GM12878 (cell line): ENCODE measurements around the gene EPB41L4A. TPM values are rescaled to one million over a fixed set of nuclear protein-coding genes. Genes with fewer than 3 reads are reported as not detected.

Experiments used
- ATAC-seq: fragments of 200-7000 bp; cut with Tn5 transposase; 3 replicates; pipeline ENCODE4 v1.9.1; 2020; ENCODE audit warnings: mild to moderate bottlenecking, moderate library complexity
- BruUV-seq: library from RNA; stranded (reverse); fragments of 400-500 nt; replicated peaks from 2 replicates; lab custom pipeline; 2021; lab: Mats Ljungman, UMichigan
- CTCF ChIA-PET: fragments of 300-600 bp; sonication (Branson Sonifier 250); formaldehyde crosslinking; extraction: SDS; loops from one replicate; lab custom pipeline; 2021; ENCODE audit warnings: inconsistent platforms; lab: Yijun Ruan, JAX
- POLR2A ChIA-PET: fragments of 350-600 bp; formaldehyde crosslinking; extraction: SDS; loops from one replicate; lab custom pipeline; 2021; ENCODE audit warnings: inconsistent platforms; lab: Charles Lee
- RAD21 ChIA-PET: fragments of 300-600 bp; sonication (Branson Sonifier 250); formaldehyde crosslinking; loops from one replicate; lab custom pipeline; 2023; ENCODE audit warnings: antibody characterized with exemption; ENCODE audit not compliant: unreplicated experiment; lab: Charles Lee
- SMC1A ChIA-PET: fragments of 300-600 bp; sonication (Branson Sonifier 250); formaldehyde crosslinking; loops from one replicate; lab custom pipeline; 2023; ENCODE audit not compliant: unreplicated experiment, uncharacterized antibody; lab: Charles Lee
- DNase-seq: peaks from one replicate; pipeline ENCODE4 v3.0.0-alpha.2; 2011; ENCODE audit warnings: low read depth, low spot score
- FAIRE-seq: peaks from 3 replicates; lab custom pipeline; 2011; peaks lifted over from hg19 to GRCh38; lab: Jason Lieb, UNC
- H2AFZ ChIP-seq: 2 replicates; pipeline ENCODE4 v1.6.0; 2011; ENCODE audit warnings: low read depth, low read length, control low read depth; ENCODE audit not compliant: control insufficient read depth
- H3K27ac ChIP-seq: 2 replicates; pipeline ENCODE4 v1.5.1; 2011; ENCODE audit warnings: control low read depth; ENCODE audit not compliant: control insufficient read depth, insufficient read depth
- H3K27me3 ChIP-seq, 2 experiments: replicated peaks in 1 of 2; 2 replicates each; pipeline versions ENCODE4 v1.6.0 to v1.6.1; 2011; ENCODE audit warnings: low read length in 1 of 2; ENCODE audit not compliant: control insufficient read depth in 2 of 2, insufficient read depth in 2 of 2
- H3K36me3 ChIP-seq, 2 experiments: 2 replicates each; pipeline ENCODE4 v1.5.1; 2011; ENCODE audit warnings: low read length in 1 of 2; ENCODE audit not compliant: control insufficient read depth in 2 of 2, insufficient read depth in 2 of 2
- H3K4me1 ChIP-seq: 2 replicates; pipeline ENCODE4 v1.6.1; 2011; ENCODE audit warnings: mild to moderate bottlenecking, low read length, moderate library complexity, mixed read lengths; ENCODE audit not compliant: control insufficient read depth, insufficient read depth
- H3K4me2 ChIP-seq: 2 replicates; pipeline ENCODE4 v1.6.0; 2011; ENCODE audit warnings: control low read depth; ENCODE audit not compliant: control insufficient read depth, insufficient read depth
- H3K4me3 ChIP-seq: fragments of 200-600 bp; sonication (generic); 2 replicates; pipeline ENCODE4 v1.5.1; 2016
- H3K79me2 ChIP-seq: 2 replicates; pipeline ENCODE4 v1.6.0; 2011; ENCODE audit warnings: low read length; ENCODE audit not compliant: control insufficient read depth, insufficient read depth
- H3K9ac ChIP-seq: 2 replicates; pipeline ENCODE4 v1.8.0; 2011; ENCODE audit warnings: low read length, control low read depth, mixed read lengths; ENCODE audit not compliant: control insufficient read depth, insufficient read depth
- H3K9me3 ChIP-seq: replicated peaks from 3 replicates; pipeline ENCODE4 v1.5.1; 2011; ENCODE audit warnings: mild to moderate bottlenecking, low read length; ENCODE audit not compliant: control insufficient read depth, insufficient read depth
- H4K20me1 ChIP-seq: 2 replicates; pipeline ENCODE4 v1.6.0; 2011; ENCODE audit not compliant: control insufficient read depth, insufficient read depth
- CHD1 ChIP-seq: IDR thresholded peaks from 2 replicates; pipeline ENCODE4 v1.6.1; 2012; ENCODE audit warnings: low read depth, low read length, improper control_type of control experiment
- CHD4 ChIP-seq: fragments of 200-600 bp; sonication (generic); IDR thresholded peaks from 2 replicates; pipeline ENCODE4 v1.6.1; 2016; ENCODE audit warnings: mild to moderate bottlenecking
- HDAC2 ChIP-seq: fragments of 200-600 bp; sonication (generic); IDR thresholded peaks from 2 replicates; pipeline ENCODE4 v1.6.1; 2017
- IRF3 ChIP-seq: fragments of 450-650 bp; IDR thresholded peaks from 2 replicates; pipeline ENCODE4 v1.6.1; 2014; ENCODE audit warnings: mild to moderate bottlenecking
- MEF2B ChIP-seq: fragments of 450-650 bp; IDR thresholded peaks from 2 replicates; pipeline ENCODE4 v1.6.1; 2018; ENCODE audit warnings: mild to moderate bottlenecking, moderate library complexity; ENCODE audit not compliant: partially characterized antibody, poor library complexity, severe bottlenecking
- NFYA ChIP-seq: IDR thresholded peaks from 2 replicates; pipeline ENCODE4 v1.6.1; 2011; ENCODE audit warnings: low read depth, mild to moderate bottlenecking, low read length, improper control_type of control experiment, borderline replicate concordance
- POLR2AphosphoS2 ChIP-seq: IDR thresholded peaks from 2 replicates; pipeline ENCODE4 v1.6.1; 2011; ENCODE audit warnings: low read depth, mild to moderate bottlenecking, low read length, improper control_type of control experiment, moderate library complexity
- SKIL ChIP-seq: fragments of 450-650 bp; IDR thresholded peaks from 2 replicates; pipeline ENCODE4 v1.6.1; 2017; ENCODE audit warnings: mild to moderate bottlenecking, low read depth, inconsistent platforms; ENCODE audit not compliant: poor library complexity, severe bottlenecking
- WGBS: methylation state at CpG from one replicate; pipeline ENCODE4 v1.1.6; 2016; ENCODE audit warnings: low lambda C conversion rate; ENCODE audit not compliant: insufficient replicate concordance, insufficient coverage; ENCODE audit errors: missing lambda C conversion rate; 5-methylcytosine and 5-hydroxymethylcytosine counted together
- in situ Hi-C: fragments of 300-500 bp; cut with MboI; formaldehyde crosslinking; loops from 9 replicates; pipeline ENCODE4 v1.14.3; 2018; ENCODE audit warnings: mixed read lengths
- intact Hi-C: fragments of 100-400 bp; cut with micrococcal nuclease; formaldehyde crosslinking; loops from one replicate; pipeline ENCODE4 v1.14.2; 2022; ENCODE audit not compliant: unreplicated experiment
- polyA plus RNA-seq, 11 experiments: library from polyadenylated mRNA; depleted of rRNA in 4 of 11; unstranded in 6 of 11; stranded (reverse) in 5 of 11; fragments of >200 nt; fragmentation: Nextera tagmentation in 4 of 11; fragmentation: Illumina TruSeq in 1 of 11; extraction: Ambion mirVana in 4 of 11; extraction: Trizol in 1 of 11; gene quantifications; 1 replicate in 1 of 11; 2 replicates in 10 of 11; pipeline versions ENCODE4 v1.2.1 to v1.2.3, GENCODE V29; 2011 to 2016; ENCODE audit warnings: inconsistent platforms in 2 of 11, missing spikeins in 2 of 11, low read depth in 1 of 11
- total RNA-seq, 4 experiments: library from RNA; depleted of rRNA in 3 of 4; stranded (reverse); fragments of >200 nt in 3 of 4; fragmentation: Illumina TruSeq in 1 of 4; extraction: Trizol in 1 of 4; gene quantifications; 2 replicates each; pipeline versions ENCODE4 v1.2.1 to v1.2.3, GENCODE V29; 2013 to 2021
- TF ChIP-seq, protein P1 (sequence below): fragments of 450-650 bp; IDR thresholded peaks from 2 replicates; pipeline ENCODE4 v1.6.1; 2018; ENCODE audit warnings: mild to moderate bottlenecking, low read depth, moderate library complexity; ENCODE audit not compliant: partially characterized antibody
- TF ChIP-seq, protein P2 (sequence below), 3 experiments: IDR thresholded peaks in 2 of 3; conservative IDR thresholded peaks in 1 of 3; 2 replicates each; pipeline ENCODE4 v1.5.1; 2011; ENCODE audit warnings: low read depth in 3 of 3, low read length in 3 of 3, mild to moderate bottlenecking in 3 of 3, control low read depth in 2 of 3, moderate library complexity in 2 of 3, inconsistent platforms in 1 of 3, mixed read lengths in 1 of 3; ENCODE audit not compliant: control insufficient read depth in 2 of 3, insufficient read depth in 1 of 3; ENCODE audit errors: extremely low read depth in 1 of 3

EPB41L4A gene
- total and polyA plus RNA-seq, 10 of the 15 experiments (the other 5 are each of a cell fraction or from before 2014, with no cell fraction given), result 0.10 to 0.67 (median 0.30) TPM

- no peak for ATAC-seq
- POLR2A ChIA-PET, result interaction anchor here (0.5 to 0.7 kb wide), 2 partner anchors 293 to 607 kb away, joined by 3 read pairs; no protein-coding TSS in a partner anchor
- Histone ChIP-seq H3K4me2 (no peak overlapping the region), H3K9me3 (peaks cover 5% of the 10 kb centered on the region; the same call in 2 of the 3 replicates), H4K20me1 (no peaks in the 10 kb centered on the region), H2AFZ (no peak overlapping the region), H3K4me3 (no peak overlapping the region), H3K4me1 (peaks cover 24% of the 10 kb centered on the region), H3K27me3 (no peaks in the 10 kb centered on the region), H3K9ac (no peak overlapping the region), H3K79me2 (no peaks in the 10 kb centered on the region), H3K36me3 (no peaks in the 10 kb centered on the region), H3K27ac (no peak overlapping the region)
- no TSS peak for BruUV-seq
- TF ChIP-seq CHD4 (no peak), MEF2B (no peak), POLR2AphosphoS2 (no peak), NFYA (no peak), SKIL (no peak), IRF3 (no peak), HDAC2 (no peak), CHD1 (no peak)
- TF ChIP-seq, protein P1, sequence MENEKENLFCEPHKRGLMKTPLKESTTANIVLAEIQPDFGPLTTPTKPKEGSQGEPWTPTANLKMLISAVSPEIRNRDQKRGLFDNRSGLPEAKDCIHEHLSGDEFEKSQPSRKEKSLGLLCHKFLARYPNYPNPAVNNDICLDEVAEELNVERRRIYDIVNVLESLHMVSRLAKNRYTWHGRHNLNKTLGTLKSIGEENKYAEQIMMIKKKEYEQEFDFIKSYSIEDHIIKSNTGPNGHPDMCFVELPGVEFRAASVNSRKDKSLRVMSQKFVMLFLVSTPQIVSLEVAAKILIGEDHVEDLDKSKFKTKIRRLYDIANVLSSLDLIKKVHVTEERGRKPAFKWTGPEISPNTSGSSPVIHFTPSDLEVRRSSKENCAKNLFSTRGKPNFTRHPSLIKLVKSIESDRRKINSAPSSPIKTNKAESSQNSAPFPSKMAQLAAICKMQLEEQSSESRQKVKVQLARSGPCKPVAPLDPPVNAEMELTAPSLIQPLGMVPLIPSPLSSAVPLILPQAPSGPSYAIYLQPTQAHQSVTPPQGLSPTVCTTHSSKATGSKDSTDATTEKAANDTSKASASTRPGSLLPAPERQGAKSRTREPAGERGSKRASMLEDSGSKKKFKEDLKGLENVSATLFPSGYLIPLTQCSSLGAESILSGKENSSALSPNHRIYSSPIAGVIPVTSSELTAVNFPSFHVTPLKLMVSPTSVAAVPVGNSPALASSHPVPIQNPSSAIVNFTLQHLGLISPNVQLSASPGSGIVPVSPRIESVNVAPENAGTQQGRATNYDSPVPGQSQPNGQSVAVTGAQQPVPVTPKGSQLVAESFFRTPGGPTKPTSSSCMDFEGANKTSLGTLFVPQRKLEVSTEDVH, result no peak
- TF ChIP-seq, protein P2, sequence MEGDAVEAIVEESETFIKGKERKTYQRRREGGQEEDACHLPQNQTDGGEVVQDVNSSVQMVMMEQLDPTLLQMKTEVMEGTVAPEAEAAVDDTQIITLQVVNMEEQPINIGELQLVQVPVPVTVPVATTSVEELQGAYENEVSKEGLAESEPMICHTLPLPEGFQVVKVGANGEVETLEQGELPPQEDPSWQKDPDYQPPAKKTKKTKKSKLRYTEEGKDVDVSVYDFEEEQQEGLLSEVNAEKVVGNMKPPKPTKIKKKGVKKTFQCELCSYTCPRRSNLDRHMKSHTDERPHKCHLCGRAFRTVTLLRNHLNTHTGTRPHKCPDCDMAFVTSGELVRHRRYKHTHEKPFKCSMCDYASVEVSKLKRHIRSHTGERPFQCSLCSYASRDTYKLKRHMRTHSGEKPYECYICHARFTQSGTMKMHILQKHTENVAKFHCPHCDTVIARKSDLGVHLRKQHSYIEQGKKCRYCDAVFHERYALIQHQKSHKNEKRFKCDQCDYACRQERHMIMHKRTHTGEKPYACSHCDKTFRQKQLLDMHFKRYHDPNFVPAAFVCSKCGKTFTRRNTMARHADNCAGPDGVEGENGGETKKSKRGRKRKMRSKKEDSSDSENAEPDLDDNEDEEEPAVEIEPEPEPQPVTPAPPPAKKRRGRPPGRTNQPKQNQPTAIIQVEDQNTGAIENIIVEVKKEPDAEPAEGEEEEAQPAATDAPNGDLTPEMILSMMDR (IDR thresholded peaks at IDR 0.05 in 2 of 3, conservative IDR thresholded peaks at IDR 0.05 in 1 of 3; ENCODE audit: control insufficient read depth in 2 of 3, extremely low read depth in 1 of 3, insufficient read depth in 1 of 3, low read depth in 3 of 3, low read length in 3 of 3), result no peak
- RAD21 ChIA-PET, result interaction anchor here (0.7 kb wide), 1 partner anchor 33 kb away, joined by 4 read pairs; no protein-coding TSS in a partner anchor
- SMC1A ChIA-PET, result interaction anchor here (0.9 to 3.2 kb wide), 3 partner anchors 9 to 590 kb away, joined by 3 to 18 read pairs (median 4); no protein-coding TSS in a partner anchor
- FAIRE-seq, result no peak
- CTCF ChIA-PET, result interaction anchor here (1.0 kb wide), 1 partner anchor 33 kb away, joined by 3 read pairs; no protein-coding TSS in a partner anchor
- DNase-seq, result no peak
- in situ Hi-C loops (no loop called here), intact Hi-C loops (no loop called here)
- 44% methylated on average over 2 of the region's 2 CpGs for WGBS
Observed at GRCh38 chr5:112113565-112113964, 305.5 kb downstream of the EPB41L4A start.
